Stimulated activated CD4-positive, alpha-beta T cell treated with anti-CD3 and anti-CD28 coated beads, Interleukin-4, amount 100 ng/mL, for 1 hour (primary cell): Measurements from ENCODE around the gene GPC6.
"Not testable (repeated sequence)": the region's sequence is repeated elsewhere in the genome, so short reads cannot be mapped to it uniquely, and the experiment has no call there.

Experiments
- DNase-seq: peaks from one replicate; pipeline ENCODE4 v3.0.0-alpha.2; 2020

GPC6 gene

DNA sequence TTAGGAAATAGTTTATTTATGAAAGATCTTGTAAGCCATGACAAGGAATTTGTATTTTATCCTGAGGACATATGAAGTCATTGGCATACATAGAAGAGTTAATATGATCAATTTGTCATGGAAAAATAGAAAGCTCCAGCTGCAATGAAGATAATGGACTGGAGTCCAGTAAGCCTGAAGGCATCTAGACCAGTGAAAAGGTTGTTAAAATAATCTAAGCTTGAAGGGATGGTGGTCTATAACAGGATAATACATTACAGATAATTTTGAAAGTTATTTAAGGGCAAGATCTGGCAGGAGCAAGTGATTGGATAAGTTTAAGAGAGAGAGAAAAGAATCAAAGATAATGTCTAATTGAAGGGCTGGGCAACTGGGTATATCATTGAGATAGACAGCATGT, 224.2 kb downstream of the GPC6 start:
- DNase-seq = no peak

DNA sequence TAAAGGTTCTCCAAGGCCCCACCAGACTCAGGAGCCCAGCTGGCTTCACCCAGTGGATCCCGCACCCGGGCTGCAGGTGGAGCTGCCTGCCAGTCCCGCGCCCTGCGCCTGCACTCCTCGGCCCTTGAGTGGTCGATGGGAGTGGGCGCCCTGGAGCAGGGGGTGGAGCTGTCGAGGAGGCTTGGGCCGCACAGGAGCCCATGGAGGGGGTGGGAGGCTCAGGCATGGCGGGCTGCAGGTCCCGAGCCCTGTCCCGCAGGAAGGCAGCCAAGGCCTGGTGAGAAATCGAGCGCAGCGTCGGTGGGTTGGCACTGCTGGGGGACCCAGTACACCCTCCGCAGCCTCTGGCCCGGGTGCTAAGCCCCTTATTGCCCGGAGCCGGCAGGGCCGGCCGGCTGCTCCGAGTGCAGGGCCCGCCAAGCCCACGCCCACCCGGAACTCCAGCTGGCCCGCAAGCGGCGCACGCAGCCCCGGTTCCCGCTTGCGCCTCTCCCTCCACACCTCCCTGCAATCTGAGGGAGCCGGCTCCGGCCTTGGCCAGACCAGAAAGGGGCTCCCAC, 228.1 kb downstream of the GPC6 start:
- not testable (repeated sequence) for DNase-seq

DNA sequence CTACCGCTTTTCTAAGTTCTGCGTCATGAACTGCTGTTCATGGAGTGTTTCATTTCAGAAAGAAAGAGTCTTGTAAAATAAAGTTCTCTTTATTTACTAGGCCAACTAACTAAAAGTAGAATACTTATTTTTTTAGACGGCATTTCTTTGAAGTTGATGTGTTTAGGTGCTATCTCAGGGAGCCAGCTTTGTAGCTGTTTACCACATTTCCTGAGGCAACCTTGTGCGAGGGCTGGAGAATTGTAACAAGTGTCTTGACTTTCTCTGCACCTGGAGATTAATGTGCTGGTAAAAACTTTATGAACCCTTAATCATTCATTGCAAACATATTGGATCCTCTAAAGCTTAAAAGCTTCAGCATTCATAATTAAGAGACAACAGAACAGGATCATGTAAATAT, 229.3 kb downstream of the GPC6 start:
- no peak for DNase-seq

DNA sequence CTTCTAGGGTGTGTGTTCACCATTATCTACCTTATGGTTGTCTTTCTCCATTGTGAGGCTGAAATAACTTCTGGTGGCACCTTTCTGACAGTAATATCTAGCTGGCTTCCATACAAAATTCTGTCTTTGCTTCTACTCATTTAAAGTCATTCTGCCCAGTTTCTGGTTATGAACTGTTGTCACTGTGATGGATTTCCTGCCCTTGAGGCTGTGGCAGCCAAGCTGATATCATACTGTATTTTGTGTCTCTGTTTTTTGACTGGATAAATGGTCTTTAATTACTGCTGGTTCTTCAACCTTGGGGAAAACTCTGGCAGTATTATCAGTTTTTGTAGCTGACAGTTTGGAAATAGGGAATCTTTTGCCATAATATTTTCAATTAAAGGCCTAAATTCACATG, 233.4 kb downstream of the GPC6 start:
- DNase-seq = no peak

DNA sequence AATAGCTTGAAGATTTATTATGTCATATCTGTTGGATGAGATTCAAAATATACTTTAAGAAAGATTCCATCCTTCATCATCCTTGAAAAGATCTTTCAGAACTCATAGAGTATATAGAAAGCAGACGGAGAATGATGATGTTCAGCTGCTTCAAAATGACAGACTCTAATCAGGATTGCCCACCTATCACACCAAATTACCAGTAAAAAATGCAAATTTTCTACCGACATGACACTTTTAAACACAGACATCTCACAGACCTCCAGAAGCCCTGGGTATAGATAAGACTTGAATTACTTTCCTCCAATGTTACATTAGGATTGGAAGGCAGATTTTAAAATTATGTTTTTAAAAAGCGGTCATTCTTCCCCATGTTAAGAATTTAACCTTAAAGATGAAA, 235.5 kb downstream of the GPC6 start:
- DNase-seq = no peak

DNA sequence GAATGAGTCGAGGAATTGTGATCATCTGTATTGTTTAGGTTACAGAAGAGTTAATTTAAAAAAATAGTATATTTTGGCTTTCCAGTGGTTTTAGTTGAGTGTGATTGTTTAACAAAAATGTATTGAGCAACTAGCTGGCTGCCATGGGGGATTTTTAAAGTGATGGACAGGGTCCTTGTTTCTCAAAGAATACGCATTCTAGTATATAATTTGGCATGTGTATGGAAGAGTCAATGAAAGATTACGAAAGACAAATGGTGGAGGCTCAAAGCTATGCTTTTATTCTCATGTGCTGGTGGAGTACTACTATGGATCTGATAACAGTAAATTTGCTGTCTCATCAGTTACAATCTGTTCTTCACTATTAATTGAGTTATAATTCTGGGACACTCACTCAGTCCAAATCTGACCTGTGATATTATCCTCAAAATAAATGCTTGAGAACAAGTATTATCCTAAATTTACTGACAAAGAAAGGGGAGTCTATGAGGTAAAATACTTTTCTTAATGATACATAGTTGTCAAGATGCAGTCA, 240.0 kb downstream of the GPC6 start:
- no peak for DNase-seq

DNA sequence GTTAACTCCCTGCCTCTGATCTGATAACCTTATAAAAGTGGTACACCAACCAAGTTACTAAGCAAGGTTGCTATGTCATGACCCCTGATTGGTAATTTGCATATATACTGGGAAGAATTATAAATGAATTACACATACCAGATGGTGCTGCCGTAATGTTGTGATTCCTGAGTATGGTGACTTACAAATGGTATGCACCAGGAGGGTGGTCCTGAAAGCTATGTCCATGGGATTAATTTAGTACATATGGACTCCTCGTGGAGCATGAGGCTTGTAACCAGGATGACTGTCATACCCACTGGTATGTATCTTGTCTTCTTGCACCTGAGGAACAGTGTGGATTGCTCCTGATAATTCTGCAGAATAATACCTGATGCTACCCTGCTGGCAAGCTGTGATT, 240.6 kb downstream of the GPC6 start:
- DNase-seq = no peak

DNA sequence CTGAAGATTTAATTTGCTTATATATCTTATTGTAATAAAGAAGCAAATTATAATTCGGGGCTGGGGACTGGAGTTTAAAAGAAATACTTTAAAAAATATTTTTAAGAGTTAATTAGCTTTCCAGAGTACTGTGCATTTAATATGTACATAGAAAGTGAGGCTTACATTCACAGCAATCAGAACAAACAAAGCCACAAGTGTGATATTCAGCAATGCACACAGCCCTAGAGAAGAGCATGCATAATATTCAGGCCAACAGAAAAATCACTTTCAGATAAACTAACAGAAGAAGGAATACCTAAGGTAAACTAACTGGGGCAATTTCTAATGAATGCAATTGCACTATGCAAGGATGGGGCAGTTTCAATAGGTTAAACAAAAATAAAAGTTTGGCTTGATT, 241.8 kb downstream of the GPC6 start:
- no peak for DNase-seq

DNA sequence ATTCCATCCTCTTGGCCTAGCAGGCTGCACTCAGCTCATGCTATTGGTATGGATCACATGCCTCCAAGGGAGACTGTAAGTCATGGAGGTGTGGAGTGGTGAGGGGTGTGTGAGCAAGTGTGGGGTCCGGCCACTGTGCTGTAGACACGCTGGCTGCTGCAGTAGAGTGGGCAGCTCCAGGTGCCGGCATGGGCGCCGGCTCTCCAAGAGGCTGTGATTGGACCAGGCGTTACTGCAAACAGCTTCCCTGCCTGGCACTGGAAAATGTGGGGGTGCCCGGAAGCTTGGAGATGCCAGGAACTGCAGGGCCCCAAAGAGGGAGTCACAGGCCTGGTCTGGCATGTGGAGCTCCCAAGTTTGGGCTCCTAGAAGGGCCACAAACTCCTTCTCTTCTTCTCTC, 245.7 kb downstream of the GPC6 start:
- DNase-seq = no peak

DNA sequence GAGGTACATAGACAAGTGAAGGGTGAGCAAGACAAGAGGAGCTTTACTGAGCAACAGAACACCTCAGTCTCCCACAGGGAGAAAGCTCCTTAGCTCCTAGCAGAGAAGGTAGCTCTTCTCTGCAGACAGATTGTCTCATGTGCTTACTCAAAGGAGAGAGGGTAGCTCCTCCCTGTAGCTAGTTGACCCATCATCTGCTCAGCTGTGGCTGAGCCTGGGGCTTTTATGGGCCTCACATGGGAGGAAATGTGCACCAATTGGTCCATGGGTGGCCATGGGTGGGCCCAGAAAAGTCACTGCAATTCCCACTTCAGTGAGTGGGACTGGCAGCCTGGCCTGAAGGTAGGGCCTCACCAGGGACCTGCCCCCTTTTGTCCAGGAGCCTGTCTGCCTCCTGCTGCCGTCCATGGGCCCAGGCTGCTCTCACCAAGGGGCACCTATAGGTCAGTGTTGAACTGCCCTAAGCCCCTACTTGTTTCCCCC, 246.2 kb downstream of the GPC6 start:
- no peak for DNase-seq

DNA sequence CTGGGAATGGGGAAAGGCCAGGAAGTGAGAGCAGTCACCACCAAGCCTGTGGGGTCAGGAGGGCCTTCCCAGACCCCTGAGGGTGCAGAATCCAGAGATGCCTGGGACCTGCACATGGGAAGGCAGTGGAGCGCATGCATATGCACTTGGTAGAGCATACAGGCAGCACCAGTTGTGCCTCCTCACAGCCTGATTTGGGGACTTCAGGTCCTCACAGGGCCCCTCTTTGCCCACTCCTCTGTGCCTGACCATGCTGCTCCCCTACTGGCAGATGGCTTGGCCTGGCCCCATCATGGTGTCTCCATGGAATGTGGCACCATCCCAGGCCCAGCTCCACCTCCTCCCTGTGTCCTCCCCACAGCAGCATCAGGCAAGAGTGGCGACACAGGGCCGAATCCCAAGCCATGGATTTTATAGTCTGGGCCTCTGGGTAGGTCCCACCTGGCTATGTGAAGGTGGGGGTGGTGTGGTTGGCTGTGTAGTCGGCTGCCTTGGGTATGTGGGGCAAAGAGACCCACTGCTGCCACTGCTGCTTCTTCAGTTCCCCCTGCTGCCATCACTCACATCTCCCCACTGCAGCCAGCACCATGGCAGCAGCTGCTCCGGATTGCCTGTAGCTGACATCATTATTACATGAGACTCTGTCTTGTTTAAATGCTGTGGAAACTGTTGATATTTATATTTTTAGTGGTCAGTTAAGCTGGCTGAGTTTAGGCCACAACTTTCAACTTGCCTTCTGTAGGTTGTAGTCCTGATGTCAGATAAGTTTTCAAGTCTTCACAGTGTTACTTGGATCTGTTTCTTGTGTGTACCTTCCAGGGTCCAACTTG, 247.0 kb downstream of the GPC6 start:
- no peak for DNase-seq

DNA sequence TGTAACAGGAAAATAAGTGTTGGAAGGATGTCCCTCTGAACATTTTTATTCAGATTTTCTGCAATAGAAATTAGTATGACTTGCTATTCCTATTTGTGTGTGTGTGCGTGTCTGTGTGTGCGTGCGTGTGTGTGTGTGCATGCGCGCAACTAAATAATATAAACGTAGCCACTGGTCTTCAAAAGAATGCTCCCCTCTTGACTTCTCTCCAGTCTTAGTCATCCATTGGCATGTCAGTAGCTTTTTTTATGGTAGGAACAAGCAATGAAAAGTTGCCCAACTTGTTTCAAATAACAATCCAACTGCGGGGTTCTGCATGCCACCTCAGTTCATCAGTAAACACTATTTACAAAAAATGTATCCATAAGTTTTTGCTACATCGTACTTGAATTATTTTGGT, 249.6 kb downstream of the GPC6 start:
- no peak for DNase-seq

DNA sequence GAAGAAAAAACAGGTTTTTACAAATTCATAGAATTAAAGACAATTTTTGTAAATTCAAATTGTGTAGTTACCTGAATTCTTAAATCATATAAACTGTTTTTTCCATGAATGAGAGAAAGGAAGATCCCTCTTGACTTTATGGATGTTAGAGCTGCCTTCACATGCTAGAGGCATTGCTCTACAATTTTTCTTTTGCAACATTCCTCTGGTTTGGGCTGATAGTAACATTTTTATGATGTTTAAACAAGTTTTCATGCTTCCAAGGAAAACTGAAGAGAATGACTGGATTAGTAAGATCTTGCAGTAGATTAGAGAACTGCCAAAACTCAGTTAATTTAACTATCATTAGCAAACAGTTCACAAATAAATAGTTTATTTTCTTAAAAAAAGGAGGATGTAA, 250.6 kb downstream of the GPC6 start:
- DNase-seq = no peak

DNA sequence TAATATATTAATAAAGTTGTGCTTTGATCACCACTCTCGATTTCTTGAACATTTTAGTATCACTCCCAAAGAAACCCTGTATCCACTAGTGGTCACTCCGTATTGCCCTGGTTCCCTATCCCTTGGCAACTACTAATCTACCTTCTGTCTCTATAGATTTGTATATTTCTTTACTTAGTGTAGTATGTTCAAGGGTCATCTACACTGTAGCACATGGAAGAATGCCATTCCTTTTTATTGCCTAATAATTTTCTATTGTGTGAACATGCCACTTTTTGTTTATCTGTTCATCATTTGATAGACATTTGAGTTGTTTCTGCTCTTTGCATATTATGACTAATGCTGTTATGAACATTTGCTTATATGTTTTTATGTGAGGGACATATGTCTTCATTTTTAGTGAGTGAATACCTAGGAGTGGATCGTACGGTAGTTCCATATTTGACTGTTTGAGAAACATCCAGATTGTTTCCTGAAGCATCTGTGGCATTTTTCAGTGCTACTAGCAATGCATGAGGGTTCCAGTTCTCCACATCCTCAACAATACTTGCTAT, 254.0 kb downstream of the GPC6 start:
- no peak for DNase-seq

DNA sequence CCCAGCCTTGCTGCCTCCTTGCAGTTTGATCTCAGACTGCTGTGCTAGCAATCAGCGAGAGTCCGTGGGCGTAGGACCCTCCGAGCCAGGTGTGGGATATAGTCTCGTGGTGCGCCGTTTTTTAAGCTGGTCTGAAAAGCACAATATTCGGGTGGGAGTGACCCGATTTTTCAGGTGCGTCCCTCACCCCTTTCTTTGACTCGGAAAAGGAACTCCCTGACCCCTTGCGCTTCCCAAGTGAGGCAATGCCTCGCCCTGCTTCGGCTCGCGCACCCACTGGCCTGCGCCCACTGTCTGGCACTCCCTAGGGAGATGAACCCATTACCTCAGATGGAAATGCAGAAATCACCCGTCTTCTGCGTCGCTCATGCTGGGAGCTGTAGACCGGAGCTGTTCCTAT, 269.5 kb downstream of the GPC6 start:
- not testable (repeated sequence) for DNase-seq

DNA sequence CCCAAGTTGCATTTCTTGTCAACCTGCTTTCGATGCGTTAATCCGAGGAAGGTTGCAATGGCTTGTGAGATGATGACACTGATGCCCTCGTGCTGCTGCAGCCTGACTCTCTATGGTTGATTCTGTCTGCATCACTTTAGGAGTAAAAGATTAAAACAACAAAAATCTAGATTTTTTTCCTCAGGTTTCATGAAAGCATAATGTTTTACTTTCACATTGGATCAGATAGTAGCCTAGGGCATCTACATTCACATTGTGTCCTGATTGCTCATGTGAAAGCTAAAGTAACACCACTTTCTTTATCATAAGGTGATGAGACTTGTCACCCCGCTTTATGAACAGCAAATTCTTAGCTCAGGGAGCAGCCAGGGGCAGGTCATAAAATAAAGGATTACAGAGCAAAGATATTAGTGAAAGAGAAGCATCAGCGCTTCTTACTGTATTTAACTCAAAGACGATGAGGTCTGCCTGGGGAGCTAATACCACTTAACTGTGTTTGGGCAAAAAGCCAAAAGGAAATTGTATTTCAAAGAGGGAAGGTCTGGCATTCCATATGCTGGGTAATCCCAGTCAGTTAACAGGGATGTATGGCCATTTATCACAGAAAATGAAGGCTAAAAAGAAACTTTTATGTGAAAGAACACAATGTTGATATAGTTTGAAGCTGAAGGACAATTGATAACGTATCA, 270.5 kb downstream of the GPC6 start:
- DNase-seq = no peak

DNA sequence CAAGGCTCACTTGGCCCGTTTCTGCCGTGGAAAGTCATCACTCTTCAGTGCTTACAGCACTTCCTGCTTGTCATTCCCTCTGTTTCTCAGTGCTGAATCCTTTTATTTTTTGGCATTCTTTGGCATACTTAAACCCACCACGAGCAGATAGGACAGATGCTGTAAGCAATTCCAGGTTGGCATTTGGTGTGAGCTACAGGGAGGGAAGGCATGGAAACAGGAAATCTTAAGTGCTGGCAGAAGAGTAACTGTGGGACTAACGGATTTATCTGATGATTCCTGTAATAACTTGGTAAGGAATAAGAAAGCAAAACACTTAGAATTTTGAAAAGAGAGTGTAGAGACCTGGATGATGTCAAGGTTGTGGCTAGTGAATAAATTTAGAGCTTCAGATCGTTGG, 273.4 kb downstream of the GPC6 start:
- DNase-seq = no peak

DNA sequence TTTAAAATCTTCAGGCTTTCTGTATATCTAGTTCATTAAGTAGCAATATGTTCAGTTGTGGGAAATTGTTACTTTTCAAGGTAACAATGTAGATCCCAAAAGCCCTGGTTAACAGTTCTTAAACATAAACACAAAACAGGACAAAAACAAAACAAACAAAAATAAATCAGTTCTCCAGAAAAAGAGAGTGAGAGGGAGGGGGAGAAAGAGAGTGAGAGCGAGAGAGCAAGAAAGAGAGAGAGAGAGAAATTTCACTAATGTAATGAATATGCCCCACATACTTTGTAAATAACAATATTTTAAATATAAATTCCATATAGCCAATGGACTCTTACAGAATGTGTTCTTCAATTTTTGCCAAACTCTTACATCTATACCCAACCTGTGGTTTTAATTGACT, 275.5 kb downstream of the GPC6 start:
- DNase-seq = no peak

DNA sequence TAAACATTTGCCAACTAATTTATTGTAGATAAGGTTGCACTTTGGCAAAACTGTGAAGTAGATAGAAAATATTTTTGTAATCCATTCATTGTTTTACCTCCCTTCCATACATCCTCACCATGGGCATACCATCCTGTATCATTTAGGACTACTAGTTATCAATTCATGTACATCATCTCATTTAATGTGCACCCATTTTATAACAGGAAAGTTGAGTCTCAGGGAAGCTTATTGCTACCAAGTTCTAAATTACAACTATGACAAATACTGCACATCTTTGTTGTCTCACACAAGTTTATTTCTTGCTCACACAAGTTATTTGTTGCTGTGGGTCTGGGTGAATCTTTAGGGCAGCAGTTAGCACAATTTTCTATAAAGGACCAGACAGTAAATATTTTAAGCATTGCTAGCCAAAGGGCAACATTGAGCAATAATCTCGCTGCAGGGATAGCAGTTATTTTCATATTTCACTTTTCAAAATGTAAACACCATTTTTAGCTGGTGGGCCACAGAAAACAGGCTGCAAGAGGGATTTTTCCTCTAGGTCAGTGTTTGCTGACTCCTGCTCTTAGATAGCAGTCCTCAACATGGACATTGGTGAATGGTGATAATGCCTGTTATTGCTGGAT, 276.5 kb downstream of the GPC6 start:
- no peak for DNase-seq

DNA sequence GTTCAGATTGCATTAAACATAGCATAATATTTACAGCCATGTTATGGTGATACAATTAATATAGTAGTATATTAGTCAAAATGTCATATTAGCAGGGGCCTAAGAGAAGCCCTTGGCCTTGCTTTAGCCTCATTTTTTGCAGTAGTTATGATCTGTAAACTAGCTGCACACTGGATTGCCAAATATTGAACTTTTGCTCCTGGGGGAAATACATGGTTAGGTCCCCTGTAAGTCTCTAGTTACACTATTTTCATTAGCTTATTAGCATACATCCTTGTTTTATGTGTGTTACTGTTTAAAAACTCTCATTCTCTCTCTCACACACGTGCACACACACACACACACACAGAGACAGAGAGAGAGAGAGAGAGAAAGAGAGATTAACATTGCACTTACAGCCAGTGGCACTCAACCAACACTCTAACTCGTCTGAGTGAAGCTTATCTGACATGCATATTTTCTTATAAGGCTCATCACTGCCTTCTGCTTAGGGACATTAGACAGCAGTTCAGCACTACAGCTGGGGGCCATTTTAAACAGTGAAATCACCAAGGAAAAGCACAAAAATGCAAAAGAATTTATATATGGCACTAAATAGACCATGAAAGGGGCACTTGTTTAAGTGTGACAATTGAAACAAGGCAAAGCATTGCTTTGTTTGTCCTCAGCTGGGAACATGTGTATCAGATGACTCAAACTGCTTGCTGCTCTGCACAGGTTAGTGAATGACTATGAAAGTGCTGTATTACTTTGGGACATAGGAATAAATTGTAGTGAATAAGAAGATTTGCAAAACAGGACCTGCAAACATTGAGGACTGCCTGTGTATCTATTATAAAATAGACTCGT, 278.7 kb downstream of the GPC6 start:
- no peak for DNase-seq

DNA sequence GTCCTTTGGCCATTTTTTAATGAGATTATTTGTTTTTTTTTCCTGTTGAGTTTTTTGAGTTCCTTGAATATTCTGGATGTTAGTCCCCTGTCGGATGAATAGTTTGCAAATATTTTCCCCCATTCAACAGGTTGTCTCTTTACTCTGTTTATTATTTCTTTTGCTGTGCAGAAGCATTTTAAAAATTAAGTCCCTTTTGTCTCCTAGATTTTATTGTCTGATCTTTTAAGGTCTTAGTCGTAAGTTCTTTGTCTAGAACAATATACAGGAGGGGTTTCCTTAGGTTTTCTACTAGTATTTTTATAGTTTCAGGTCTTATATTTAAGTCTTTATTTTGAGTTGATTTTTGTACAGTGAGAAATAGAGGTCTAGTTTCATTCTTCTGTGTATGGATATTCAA, 284.4 kb downstream of the GPC6 start:
- no peak for DNase-seq

DNA sequence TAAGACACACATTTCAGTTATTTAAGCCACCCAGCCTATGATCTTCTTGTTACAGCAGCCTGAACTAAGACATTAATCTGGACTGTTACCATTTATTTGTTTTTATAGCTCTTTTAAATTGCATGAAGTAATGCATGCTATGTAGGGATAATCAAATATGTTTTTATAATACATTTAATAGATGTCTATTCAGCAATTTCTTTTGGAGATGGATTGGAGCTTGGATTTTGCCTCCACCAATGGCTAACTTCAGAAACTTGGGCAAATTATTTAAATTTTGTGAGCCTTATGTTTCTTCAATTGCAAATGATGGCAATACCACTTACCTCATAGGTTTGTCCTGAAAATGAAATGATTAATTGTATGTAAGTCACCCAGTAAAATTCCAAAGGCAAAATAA, 288.7 kb downstream of the GPC6 start:
- no peak for DNase-seq
